ENCODE results near the gene UBTD1.

UBTD1 gene

DNA sequence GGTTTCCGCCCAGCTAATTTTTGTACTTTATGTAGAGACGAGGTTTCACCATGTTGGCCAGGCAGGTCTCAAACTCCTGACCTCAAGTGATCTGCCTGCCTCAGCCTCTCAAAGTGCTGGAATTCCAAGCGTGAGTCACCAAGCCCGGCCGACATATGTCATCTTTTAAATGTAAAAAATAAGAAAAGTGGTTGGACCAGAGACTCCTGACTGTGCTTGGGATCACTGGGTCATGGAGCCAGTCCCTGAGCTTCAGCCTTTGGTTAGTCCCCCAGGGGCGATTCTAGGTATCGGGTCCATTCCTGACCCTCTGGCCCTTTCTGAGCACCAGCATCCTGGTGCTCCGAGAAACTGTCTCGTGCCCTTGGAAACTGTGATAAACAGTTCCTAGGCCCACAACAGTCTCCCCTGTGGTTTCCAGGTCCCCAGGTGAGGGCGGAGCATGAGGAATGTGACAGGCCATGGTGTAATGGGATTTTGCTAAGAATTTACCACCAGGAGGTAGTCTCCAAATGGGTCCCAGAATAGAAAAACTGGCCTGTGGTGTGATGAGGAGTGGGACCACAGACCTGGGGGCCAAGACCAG lies 32.8 kb downstream of the UBTD1 start:
- no peak for TF ChIP-seq ZNF274 (IDR thresholded peaks at IDR 0.05; ENCODE audit: low read depth, low read length)
- H3K4me3 ChIP-seq (ENCODE audit: low read length) = no peak overlapping the region

DNA sequence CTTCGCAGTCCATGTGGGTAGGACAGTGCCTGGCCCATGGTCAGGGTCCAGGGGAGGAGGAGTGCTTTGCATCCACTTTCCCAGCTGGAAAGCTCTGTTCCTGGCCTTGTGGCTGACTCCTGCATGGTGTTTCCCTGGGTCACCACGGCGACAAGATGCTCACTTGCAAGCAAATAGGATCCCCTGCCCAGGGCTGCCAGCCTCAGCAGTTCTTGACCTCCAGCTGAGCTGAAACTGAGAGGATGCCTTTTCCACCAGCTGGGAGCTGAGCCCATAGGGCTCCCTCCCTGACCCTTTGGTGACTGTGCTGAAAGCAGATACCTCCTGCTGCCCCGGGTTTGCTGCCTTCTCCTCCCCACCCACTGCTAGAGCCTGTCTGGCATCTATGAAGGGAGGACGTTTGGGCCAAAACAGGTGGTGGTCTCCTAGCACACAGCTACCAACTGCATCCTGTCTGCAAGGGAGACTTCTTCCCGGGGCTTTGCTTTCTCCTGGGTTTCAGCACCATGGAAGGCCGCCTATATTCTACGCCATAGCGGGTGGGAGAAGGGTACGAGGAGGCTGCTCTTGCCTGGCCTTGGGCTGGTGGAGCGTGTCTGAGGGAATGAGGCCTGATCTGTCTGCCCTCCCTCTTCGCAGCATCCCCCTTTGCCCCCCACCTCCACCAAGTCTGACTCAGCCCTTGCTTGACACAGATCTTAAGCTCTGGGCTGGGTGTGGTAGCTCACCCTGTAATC lies 34.4 kb downstream of the UBTD1 start:
- no peak for TF ChIP-seq ZNF274 (IDR thresholded peaks at IDR 0.05; ENCODE audit: low read depth, low read length)
- no peak overlapping the region for H3K4me3 ChIP-seq (ENCODE audit: low read length)

DNA sequence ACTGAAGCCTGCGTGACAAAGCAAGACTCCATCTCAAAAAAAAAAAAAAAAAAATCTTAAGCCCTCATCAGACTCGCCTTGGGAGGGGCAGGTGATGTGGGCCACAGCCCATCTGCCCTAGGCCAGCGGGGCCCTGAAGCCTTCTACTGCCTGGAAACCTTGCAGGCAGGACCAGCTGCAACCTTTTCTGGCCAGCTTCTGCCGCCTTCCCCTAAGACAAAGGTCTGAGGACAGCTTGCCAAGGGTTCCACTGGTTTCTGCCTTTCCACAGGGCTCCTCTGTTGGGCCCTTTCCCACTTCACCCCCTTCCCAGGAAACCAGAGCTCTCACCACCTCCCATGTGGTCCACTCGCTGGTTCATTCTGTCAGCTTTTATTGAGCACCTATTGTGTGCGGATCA lies 35.2 kb downstream of the UBTD1 start:
- no peak overlapping the region for H3K4me3 ChIP-seq (ENCODE audit: low read length)
- no peak for TF ChIP-seq ZNF274 (IDR thresholded peaks at IDR 0.05; ENCODE audit: low read depth, low read length)

DNA sequence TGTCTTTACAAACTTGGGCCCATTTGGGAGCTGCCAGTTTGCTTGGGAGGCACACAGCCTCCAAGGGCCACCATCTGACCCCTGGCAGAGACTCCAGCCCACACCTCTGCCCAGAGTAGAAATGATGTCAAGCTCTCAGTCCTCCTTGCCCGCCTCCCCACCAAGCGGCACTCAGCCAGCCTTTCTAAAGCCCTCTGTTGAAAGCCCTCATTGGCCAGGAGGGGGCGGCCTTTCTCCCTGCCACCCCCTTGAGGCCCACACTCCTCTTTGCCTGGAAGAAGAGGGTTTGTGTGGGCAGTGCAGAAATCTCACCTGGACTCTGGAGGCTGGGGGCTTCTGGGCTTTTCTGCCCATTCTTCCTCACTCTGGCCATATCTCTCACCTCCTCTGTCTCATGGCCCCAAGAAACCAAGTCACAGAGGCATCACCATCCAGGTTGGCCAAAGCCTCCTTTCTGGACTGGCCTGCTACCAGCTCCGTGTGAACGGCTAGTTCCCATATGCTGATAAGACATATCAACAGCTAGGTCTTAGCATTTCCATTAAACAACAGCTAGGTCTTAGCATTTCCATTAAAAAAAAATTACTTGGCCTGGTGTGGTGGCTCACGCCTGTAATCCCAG lies 36.1 kb downstream of the UBTD1 start:
- TF ChIP-seq ZNF274 (IDR thresholded peaks at IDR 0.05; ENCODE audit: low read depth, low read length) = no peak
- H3K4me3 ChIP-seq (ENCODE audit: low read length) = no peak overlapping the region

DNA sequence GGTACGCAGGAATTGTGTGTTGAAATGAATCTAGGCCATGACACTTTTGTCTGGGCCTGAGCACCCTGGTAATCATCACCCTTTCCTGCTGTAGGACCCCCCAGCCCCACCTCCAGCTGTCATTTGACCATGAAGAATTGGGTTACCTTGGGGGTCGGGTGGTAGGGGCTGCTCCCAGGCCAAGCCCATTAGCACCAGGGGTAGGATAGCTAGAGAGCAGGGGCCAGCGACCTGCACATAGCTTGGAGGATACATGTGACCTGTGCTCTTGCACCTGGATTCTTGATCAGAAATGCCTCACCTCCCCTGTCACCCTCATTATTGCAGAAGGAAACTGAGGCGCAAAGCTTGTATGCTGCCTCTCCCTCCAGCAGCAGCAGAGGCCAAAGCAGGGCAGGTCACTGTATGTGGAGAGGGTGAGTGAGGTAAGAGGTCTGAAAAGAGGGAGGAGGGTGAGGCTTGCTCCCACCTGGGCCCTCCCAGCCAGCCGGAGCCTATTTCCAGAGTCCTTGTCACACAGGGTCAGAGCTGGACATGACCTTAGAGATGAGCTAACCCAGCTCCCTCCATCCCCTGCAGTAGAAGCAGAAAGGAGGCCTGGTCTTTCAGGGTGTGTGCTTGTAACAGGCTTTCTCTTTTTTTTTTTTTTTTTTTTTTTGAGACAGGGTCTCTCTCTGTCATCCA lies 38.6 kb downstream of the UBTD1 start:
- no peak overlapping the region for H3K4me3 ChIP-seq (ENCODE audit: low read length)
- no peak for TF ChIP-seq ZNF274 (IDR thresholded peaks at IDR 0.05; ENCODE audit: low read depth, low read length)

- no peak overlapping the region for H3K4me3 ChIP-seq (ENCODE audit: low read length)
- no peak for TF ChIP-seq ZNF274 (IDR thresholded peaks at IDR 0.05; ENCODE audit: low read depth, low read length)
Observed at GRCh38 chr10:97538411-97538810, 39.7 kb downstream of the UBTD1 start.

DNA sequence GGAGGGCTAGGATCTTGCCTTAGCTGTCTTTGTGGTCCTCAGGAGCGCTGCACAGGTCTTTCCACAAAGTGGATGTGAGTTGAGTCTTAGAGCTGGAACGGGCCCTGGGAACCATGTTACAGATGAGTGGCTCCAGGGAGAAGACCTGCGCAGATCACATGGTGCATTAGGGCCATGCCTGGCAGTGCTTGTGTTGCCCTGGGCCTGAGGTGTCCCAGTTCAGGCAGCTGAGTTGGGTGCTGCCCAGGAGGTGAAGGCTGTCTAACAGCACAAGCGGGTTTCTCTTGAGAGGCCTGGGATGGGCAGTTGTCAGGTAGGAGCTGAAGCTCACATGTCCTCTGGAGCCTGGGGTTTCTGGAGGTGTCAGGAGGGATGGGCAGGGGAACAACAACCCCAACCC lies 40.1 kb downstream of the UBTD1 start:
- no peak for TF ChIP-seq ZNF274 (IDR thresholded peaks at IDR 0.05; ENCODE audit: low read depth, low read length)
- no peak overlapping the region for H3K4me3 ChIP-seq (ENCODE audit: low read length)

- TF ChIP-seq ZNF274 (IDR thresholded peaks at IDR 0.05; ENCODE audit: low read depth, low read length) = no peak
Observed at GRCh38 chr10:97539523-97540200, 40.9 kb downstream of the UBTD1 start.

DNA sequence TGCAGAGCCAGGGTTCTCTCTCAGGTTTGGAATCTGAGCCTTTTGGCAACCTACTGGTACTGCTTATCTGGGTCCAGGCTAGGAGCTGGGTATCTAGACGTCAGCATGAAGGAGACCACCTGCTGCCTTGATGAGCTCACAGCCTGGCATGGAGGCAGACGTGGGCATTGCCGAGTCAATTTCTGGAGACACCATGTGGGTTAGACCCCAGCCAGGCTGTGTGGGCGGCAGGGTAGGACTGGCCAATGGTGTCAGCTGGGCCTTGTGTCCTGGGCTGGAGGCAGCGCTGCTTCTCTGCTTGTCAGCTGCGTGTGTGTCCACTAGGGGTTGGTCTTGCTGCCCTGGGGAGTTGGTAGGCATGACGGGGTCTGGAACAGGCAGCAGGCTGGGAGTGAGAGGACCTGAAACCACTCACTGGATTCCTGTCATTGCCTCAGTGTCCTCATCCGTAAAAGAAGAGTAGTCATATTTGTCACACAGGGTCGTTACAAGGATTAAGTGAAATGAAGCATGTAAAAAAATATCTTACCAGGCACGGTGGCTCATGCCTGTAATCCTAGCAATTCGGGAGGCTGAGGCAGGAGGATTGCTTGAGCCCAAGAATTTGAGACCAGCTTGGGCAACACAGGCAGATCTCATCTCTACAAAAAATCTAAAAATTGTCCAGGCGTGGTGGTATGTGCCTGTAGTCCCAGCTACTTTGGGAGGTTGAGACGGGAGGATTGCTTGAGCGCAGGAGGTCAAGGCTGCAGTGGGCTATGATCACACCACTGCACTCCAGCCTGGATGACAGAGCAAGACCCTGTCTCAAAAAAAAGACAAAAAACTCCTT lies 42.2 kb downstream of the UBTD1 start:
- TF ChIP-seq ZNF274 (IDR thresholded peaks at IDR 0.05; ENCODE audit: low read depth, low read length) = no peak

More at GRCh38 chr10:97539523-97540200, 40.9 kb downstream of the UBTD1 start:
- H3K4me3 ChIP-seq (ENCODE audit: low read length) = no peak overlapping the region

DNA sequence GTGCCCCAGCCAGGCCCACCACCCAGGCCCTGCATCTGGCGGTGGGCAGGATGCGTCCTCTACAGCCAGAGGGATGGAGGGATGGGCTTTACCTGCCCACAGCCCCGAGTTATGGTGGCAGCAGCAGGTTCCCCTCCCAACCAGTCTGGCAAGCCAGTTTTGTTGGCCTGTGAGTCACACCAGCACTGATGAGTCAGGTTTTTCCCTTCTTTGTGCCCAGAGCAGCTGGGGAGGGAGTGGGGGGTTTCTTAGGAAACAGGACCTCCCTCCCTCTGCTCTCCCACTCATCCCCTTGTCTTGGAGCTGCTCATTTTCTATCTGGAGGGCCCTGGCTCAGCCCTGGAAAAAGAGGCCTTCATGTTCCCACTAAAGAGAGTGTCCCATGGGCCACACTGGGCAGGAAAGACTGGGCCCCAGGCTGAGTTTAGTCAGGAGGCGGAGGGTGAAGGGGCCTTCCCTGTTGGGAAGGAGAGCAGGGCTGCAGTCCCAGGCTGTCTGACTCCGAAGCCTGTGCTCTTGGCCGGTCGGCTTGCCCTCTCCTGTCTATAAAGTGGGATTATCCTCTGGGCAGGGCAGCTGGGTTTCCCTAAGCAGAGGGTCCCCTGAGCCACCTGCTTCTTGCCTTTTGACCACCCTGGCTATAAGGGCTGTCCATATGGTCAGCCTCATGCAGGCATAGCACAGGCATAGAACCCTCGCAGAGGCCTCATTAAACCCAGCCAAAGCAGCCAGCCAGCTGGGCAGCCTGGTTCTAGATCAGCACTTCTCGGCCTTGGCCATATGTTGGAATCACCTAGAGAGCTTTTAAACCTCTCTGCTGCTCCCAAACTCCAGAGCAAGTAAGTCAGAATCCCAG lies 43.7 kb downstream of the UBTD1 start:
- no peak for TF ChIP-seq ZNF274 (IDR thresholded peaks at IDR 0.05; ENCODE audit: low read depth, low read length)
- H3K4me3 ChIP-seq (ENCODE audit: low read length) = no peak overlapping the region

More for the DNA sequence above, 42.2 kb downstream of the UBTD1 start:
- H3K4me3 ChIP-seq (ENCODE audit: low read length) = no peak overlapping the region

DNA sequence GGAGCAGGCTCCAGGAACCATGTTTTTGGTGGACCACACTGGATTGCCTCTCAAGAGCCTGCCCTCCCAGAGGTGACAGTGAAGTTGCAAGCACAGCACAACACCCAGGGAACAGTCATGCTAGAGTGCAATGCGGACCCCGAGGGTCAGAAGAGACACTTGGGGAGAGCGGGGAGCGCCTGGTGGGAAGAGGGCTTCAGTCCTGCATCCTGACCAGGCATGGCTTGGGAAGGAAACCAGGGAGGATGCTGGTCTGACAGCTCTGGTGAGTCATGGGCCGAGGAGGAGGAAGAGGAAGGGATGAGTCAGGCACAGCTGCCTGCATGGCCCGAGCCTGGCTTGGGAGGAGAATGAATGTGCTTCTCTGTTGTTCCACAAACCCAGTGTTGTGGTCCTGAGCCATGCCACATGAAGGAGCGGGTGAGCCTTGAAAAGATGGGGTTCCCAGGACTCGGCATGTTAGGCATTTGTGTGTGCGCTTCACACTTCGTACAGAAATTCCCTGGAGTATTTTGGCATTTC lies 44.4 kb downstream of the UBTD1 start:
- H3K4me3 ChIP-seq (ENCODE audit: low read length) = no peak overlapping the region
- no peak for TF ChIP-seq ZNF274 (IDR thresholded peaks at IDR 0.05; ENCODE audit: low read depth, low read length)
